Aorta (tissue), 5 donors: ENCODE measurements around the gene COL11A1. TPM values are rescaled to one million over a fixed set of nuclear protein-coding genes. Genes with fewer than 3 reads are reported as not detected.

Experiments used
- ATAC-seq: fragments of 200-7000 bp; cut with Tn5 transposase; one replicate; pipeline ENCODE4 v1.9.1; 2022; ENCODE audit warnings: moderate library complexity; ENCODE audit not compliant: low FRiP score
- DNase-seq, 2 donors: peaks; one replicate each; pipeline ENCODE4 v3.0.0-alpha.2; 2020
- H3K27ac ChIP-seq, 2 donors: one replicate each; pipeline ENCODE4 v1.5.1; 2013; ENCODE audit warnings: low read length in 2 of 2, mild to moderate bottlenecking in 2 of 2, moderate library complexity in 2 of 2, control low read depth in 1 of 2, inconsistent platforms in 1 of 2, low read depth in 1 of 2
- H3K27me3 ChIP-seq, 2 donors: one replicate each; pipeline ENCODE4 v1.6.1; 2013; ENCODE audit warnings: control low read depth in 1 of 2, low read length in 1 of 2, mild to moderate bottlenecking in 1 of 2, moderate library complexity in 1 of 2; ENCODE audit not compliant: insufficient read depth in 2 of 2, control insufficient read depth in 1 of 2
- H3K36me3 ChIP-seq, 2 donors: one replicate each; pipeline ENCODE4 v1.6.1; 2013; ENCODE audit warnings: control low read depth in 1 of 2, low read length in 1 of 2, mild to moderate bottlenecking in 1 of 2; ENCODE audit not compliant: insufficient read depth in 2 of 2, control insufficient read depth in 1 of 2
- H3K4me1 ChIP-seq, 2 donors: one replicate each; pipeline ENCODE4 v1.6.1; 2013; ENCODE audit warnings: low read length in 2 of 2, control low read depth in 1 of 2, mild to moderate bottlenecking in 1 of 2, moderate library complexity in 1 of 2; ENCODE audit not compliant: insufficient read depth in 2 of 2, control insufficient read depth in 1 of 2
- H3K4me3 ChIP-seq, 2 donors: one replicate each; pipeline ENCODE4 v1.5.1; 2013; ENCODE audit warnings: low read length in 2 of 2, control low read depth in 1 of 2, mild to moderate bottlenecking in 1 of 2
- H3K9me3 ChIP-seq: one replicate; pipeline ENCODE4 v1.6.1; 2013; ENCODE audit warnings: mild to moderate bottlenecking, low read length; ENCODE audit not compliant: control insufficient read depth
- WGBS, 2 donors: extraction: QIAGEN DNeasy Blood & Tissue Kit; methylation state at CpG; one replicate each; pipeline ENCODE4 v1.1.7; 2013; 5-methylcytosine and 5-hydroxymethylcytosine counted together
- intact Hi-C, 2 donors: fragments of 100-400 bp; cut with DNase I; formaldehyde crosslinking; loops; one replicate each; pipeline versions ENCODE4 v1.14.2 to v1.15.0; 2022
- polyA plus RNA-seq, 2 donors: library from polyadenylated mRNA; stranded (reverse); fragments of 200-250 nt; gene quantifications; one replicate each; pipeline ENCODE4 v1.2.3, GENCODE V29; 2013
- total RNA-seq, 2 donors: library from RNA; stranded (reverse); fragmentation: NEBNext Ultra II Directional; extraction: Animal tissue kit (Norgen Biotek cat#: 25700); gene quantifications; one replicate each; pipeline ENCODE4 v1.2.1, GENCODE V29; 2021
- donor health status: healthy with polysubstance abuse.
- donor health status: Bipolar disorder and iron deficiency.
- donor health status: DM: no; HTN: no; CAD: no.
- donor health status: DM: no; HTN: no; CAD: no.
- donor health status: DM: yes; HTN: yes; CAD: no.

Gene COL11A1
- total and polyA plus RNA-seq, 4 donors = 0.29 to 8.4 TPM; not detected in 2

DNA sequence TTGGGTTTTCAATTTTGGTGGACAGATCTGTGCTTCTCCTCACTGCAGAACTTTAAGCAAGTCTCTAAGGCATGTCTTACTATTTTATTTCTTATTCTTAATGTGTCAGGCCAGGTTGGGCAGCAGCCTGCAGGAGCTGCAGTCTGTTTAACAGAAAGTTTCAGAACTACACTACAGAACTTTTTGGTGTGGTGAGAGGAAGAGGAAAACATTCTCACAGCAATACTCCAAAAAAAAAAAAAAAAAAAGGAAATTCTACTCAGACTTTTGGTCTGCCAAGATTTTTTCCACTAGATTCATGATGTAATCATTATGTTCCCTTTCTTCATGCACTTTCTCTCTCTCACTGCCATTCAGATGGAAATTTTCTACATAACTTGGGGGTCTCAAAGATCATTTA is 255.2 kb downstream of the COL11A1 start:
- no peak for ATAC-seq
- no peak overlapping the region for H3K27ac ChIP-seq
- H3K9me3 ChIP-seq = peaks cover 2% of the 10 kb centered on the region
- intact Hi-C loops = no loop called here
- H3K4me3 ChIP-seq = no peak overlapping the region
- H3K36me3 ChIP-seq = no peaks in the 10 kb centered on the region
- DNase-seq = no peak
- no peaks in the 10 kb centered on the region for H3K27me3 ChIP-seq
- H3K4me1 ChIP-seq = no peaks in the 10 kb centered on the region

DNA sequence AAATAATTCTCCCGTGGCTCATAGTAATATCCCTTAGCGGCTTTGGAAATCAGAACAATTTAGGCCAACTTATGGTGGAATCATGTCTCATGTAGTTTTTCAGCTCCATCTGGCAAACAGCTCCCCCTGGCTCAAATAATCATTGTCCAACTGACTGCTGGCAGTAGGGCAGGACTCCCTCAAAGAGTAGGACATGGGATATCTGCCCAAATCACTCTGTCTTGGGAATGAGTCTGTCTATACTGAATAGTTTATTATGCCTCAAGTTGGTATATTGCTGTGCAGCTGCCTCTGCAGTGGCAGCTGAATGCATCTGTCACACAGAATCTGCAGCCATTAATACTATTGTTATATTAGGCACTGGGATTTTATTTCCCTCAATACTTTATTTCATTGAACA is 255.7 kb downstream of the COL11A1 start:
- Histone ChIP-seq H3K4me3 (no peak overlapping the region), H3K4me1 (no peaks in the 10 kb centered on the region), H3K27me3 (no peaks in the 10 kb centered on the region), H3K9me3 (peaks cover 2% of the 10 kb centered on the region), H3K36me3 (no peaks in the 10 kb centered on the region), H3K27ac (no peak overlapping the region)
- 75 to 82% methylated on average over 2 of the region's 2 CpGs for WGBS, 2 donors
- ATAC-seq = no peak
- no peak for DNase-seq
- intact Hi-C loops = no loop called here

DNA sequence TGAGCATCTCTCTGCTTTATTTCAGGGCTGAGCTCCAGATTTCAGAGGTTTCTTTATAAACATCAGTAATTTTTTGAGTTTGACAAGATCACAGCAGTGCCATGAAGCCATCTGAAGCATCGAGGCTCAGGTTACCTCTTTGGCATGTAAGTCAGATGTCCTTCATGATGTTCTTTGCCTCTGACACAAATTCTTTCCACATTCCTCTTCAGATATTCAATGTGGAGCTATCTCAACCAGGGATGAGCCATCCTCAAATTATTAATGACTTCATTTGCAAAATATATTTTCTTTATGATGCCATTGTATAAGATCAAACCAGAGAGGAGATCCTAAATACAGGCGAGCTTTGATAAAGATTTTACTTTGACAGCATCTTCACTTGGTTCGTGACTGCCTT is 256.7 kb downstream of the COL11A1 start:
- H3K27me3 ChIP-seq = no peaks in the 10 kb centered on the region
- H3K4me3 ChIP-seq = no peak overlapping the region
- ATAC-seq = no peak
- no peak for DNase-seq
- no peak overlapping the region for H3K27ac ChIP-seq
- 85 to 88% methylated on average over 3 of the region's 3 CpGs for WGBS, 2 donors
- H3K9me3 ChIP-seq = peaks cover 2% of the 10 kb centered on the region
- H3K4me1 ChIP-seq = no peaks in the 10 kb centered on the region
- H3K36me3 ChIP-seq = no peaks in the 10 kb centered on the region
- intact Hi-C loops = no loop called here

DNA sequence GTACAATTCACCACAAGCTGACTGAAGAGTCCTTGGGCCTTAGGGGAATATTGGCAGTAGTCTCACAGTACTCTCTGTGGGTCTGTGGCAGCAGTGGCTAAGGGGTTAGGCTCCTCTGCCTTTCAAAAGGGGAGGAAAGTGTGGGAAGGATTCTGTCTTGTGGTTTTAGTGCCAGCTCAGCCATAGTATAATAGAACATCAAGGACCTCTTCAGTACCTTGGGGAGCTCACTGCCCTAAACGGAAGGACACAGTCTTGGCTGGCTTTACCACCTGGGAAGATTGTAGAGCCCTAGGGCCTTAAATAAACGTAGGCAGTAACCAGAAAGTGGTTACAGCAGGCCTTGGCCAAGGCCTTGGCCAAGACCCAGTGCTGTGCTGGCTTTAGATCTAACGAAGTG is 265.7 kb downstream of the COL11A1 start:
- Histone ChIP-seq H3K27me3 (no peaks in the 10 kb centered on the region), H3K36me3 (no peaks in the 10 kb centered on the region), H3K9me3 (no peaks in the 10 kb centered on the region), H3K4me1 (no peaks in the 10 kb centered on the region), H3K27ac (no peak overlapping the region), H3K4me3 (no peak overlapping the region)
- intact Hi-C loops = no loop called here
- ATAC-seq = no peak
- DNase-seq = no peak
- WGBS, 2 donors = 43 to 44% methylated on average over 3 of the region's 3 CpGs

DNA sequence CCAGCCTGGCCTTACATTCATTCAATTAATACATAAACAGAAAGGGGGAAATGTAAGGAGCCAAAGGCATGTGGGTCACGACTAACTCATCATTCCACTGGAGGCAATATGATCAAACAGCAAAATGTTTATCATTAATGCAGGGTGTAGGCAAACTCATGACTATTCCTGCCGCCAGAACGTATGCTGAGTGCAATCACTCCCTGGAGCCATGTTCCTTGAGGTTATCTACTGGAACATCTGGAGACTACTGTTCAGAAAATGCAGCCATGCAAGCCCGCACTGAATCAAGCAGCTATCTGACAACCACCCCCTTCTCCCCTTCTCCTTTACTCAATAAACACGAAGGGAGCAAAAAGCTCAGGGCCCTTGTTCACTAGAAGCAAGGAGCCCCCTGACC is 267.6 kb downstream of the COL11A1 start:
- Histone ChIP-seq H3K36me3 (no peaks in the 10 kb centered on the region), H3K27ac (no peak overlapping the region), H3K4me3 (no peak overlapping the region), H3K9me3 (no peaks in the 10 kb centered on the region), H3K4me1 (no peaks in the 10 kb centered on the region), H3K27me3 (no peaks in the 10 kb centered on the region)
- no peak for DNase-seq
- intact Hi-C loops = no loop called here
- 69 to 78% methylated on average over 5 of the region's 5 CpGs for WGBS, 2 donors
- no peak for ATAC-seq

DNA sequence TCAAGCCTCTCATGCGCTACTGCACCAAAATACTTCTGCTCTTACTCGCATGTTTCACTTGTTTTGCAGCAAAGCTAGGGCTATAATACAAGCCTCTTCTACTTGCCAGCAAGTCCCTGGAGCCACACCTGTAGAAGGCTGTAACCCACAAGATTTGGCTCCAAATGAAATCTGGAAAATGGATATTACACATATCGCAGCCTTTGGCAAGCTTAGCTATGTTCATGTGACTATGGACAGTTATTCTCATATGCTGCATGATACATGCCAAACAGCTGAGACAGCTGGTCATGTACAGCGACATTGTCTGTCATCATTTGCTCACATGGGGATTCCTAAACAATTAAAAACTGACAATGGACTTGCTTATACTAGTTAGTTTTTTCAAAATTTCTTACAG is 270.3 kb downstream of the COL11A1 start:
- no peak for DNase-seq
- no peak for ATAC-seq
- intact Hi-C loops = no loop called here
- 84 to 88% methylated on average over 4 of the region's 4 CpGs for WGBS, 2 donors
- Histone ChIP-seq H3K27ac (no peak overlapping the region), H3K4me3 (no peak overlapping the region), H3K36me3 (no peaks in the 10 kb centered on the region), H3K9me3 (no peaks in the 10 kb centered on the region), H3K27me3 (no peaks in the 10 kb centered on the region), H3K4me1 (no peaks in the 10 kb centered on the region)

GRCh38 chr1:102837551-102837950 is 270.8 kb downstream of the COL11A1 start:
- Histone ChIP-seq H3K27me3 (no peaks in the 10 kb centered on the region), H3K4me3 (no peak overlapping the region), H3K27ac (no peak overlapping the region), H3K9me3 (no peaks in the 10 kb centered on the region), H3K36me3 (no peaks in the 10 kb centered on the region), H3K4me1 (no peaks in the 10 kb centered on the region)
- DNase-seq = no peak
- WGBS, 2 donors = 80 to 83% methylated on average over 1 of the region's 1 CpG
- ATAC-seq = no peak
- intact Hi-C loops = no loop called here

GRCh38 chr1:102836991-102837390 is 271.3 kb downstream of the COL11A1 start:
- 67 to 72% methylated on average over 2 of the region's 2 CpGs for WGBS, 2 donors
- no peaks in the 10 kb centered on the region for H3K27me3 ChIP-seq
- intact Hi-C loops = no loop called here

DNA sequence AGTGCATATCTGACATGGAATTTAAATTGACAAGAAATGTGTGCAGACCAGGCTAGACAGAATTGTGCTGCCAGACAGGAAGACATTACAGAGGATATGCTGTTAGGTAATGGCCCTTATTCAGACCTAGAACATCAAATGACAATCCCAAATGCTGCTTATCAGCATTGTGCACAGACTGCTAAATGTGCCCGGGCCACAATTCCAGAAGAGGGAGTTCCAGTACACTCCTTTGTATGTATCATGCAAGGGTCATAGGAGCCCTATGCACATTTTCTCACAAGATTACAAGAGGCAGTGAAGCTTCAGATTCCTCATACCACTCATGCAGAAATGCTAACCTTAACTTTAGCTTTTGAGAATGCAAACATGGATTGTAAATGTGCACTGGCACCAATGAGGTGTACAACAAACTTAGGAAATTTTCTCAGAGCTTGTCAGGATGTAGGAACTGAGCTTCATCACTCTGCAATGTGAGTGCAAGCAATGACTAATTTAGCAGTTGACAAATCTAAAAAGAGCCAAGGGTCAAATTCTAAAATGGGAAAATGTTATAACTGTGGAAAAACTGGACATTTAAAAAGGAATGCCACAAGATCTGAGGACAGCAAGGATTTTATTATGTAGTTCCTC is 273.5 kb downstream of the COL11A1 start:
- intact Hi-C loops = no loop called here
- 63 to 81% methylated on average over 1 of the region's 1 CpG for WGBS, 2 donors
- ATAC-seq = no peak

More at GRCh38 chr1:102836991-102837390, 271.3 kb downstream of the COL11A1 start:
- H3K9me3 ChIP-seq = no peaks in the 10 kb centered on the region
- H3K4me1 ChIP-seq = no peaks in the 10 kb centered on the region
- no peak overlapping the region for H3K4me3 ChIP-seq
- ATAC-seq (no peak), DNase-seq (no peak)
- no peaks in the 10 kb centered on the region for H3K36me3 ChIP-seq
- H3K27ac ChIP-seq = no peak overlapping the region

More for the DNA sequence above, 273.5 kb downstream of the COL11A1 start:
- Histone ChIP-seq H3K4me1 (no peaks in the 10 kb centered on the region), H3K36me3 (no peaks in the 10 kb centered on the region), H3K4me3 (no peak overlapping the region), H3K9me3 (no peaks in the 10 kb centered on the region), H3K27me3 (no peaks in the 10 kb centered on the region), H3K27ac (no peak overlapping the region)
- no peak for DNase-seq
